GM18858 (cell line): ENCODE results near the gene ASRGL1.

Experiments used
- ATAC-seq: cut with Tn5 transposase; IDR thresholded peaks from one replicate; pipeline ENCODE4 v1.9.1; 2021; ENCODE audit not compliant: unreplicated experiment

The ASRGL1 gene

GRCh38 chr11:62439785-62440602, 102.7 kb downstream of the ASRGL1 start:
- no peak for ATAC-seq
